Stimulated activated naive CD4-positive, alpha-beta T cell (primary cell): ENCODE results near the gene FOXF1.

Experiments used
- DNase-seq, 6 experiments: peaks; one replicate each; lab custom pipeline; 2025; lab: John Stamatoyannopoulos, UW

Gene FOXF1

DNA sequence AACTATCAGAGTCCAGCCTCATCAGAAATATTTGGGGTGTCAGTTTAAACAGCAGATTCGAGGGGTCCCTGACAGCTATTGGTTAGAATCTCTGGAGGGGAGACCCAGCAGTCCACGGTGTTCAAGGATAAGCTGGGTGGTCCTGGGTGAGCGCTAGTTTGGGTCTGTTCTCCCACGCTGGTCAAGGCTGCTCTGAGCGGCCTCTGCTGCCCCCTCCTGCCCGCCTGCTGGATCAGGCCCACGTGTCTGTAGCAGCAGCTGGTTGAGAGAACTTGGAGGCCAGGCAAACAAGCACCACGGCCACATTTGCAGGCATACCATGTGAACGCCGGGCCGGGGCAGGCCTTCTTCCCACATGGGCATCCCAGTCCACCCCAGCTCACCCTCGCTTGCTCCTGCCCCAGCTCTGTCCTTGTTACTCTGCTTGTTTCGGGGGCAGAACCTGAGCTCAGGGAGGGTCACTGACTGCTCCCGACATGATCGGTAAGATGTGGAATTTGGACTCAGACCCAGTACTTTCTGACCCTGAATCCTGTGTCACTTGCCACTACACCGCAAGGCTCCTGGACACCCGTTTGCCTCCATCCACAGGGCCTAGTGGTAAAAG lies 7.4 kb downstream of the FOXF1 start:
- no peak for DNase-seq

DNA sequence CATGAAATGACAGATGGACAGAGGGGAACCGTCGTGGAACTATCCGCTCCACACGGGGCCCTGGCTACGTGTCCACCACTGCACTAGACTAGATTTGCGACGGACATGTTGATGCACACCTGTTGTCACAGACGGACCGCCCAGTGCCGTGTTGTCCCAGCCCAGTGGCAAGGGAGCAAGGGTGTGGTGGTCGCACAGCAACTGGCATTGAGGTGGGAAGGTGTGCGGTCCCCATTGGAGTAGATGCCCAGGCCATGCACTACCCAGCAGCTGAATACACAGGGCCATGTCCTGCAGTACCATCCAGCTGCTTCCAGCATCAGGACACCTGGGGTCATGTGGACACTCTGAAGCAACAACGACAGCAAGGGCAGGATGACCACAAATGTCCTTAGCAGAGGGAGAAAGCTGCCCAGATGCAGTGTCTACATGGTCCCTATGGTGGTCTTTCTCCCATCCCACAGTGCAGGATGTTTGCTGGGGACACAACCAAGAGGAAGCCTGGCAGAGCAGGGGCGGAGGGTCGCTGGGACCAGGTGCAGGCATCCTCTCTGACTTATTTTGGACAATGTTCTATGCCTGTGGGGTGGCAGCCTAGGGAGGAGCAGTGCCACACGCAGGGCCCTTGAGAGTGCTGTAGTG lies 8.8 kb downstream of the FOXF1 start:
- no peak for DNase-seq

DNA sequence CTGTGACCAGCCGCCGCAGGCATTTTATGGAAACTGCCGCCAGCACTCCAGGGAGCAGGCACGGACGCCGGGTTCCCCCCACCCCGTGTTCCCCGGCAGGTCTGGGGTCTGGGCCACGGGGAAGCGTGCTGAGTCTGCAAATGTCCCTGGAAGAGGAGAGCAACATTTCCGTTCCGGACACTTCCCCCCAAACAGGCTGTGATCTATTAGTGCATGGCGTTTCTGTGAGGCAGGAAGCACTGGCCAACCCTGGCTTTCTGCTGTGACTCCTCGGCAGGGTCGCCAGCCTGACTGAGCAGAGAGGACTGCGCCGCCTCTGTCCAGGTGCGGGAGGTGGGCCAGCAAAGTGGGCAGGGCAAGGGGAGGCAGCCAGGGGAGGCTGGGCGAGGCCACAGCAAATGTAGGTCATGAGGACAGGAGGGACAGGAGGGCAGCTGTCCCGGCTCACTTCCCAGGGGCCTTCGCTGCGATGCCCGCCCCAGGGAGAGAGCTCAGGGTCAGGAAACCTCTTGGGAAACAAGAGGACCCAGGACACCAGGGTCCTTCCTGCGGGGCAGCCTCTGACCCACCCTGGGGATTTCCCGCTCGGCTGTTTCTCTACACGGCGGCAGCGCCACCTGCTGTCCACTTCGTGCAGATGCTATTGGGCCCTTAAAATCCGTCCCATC lies 9.5 kb downstream of the FOXF1 start:
- DNase-seq, result peak in 5 of 6 experiments; percentile 11 to 45 (median 25)

DNA sequence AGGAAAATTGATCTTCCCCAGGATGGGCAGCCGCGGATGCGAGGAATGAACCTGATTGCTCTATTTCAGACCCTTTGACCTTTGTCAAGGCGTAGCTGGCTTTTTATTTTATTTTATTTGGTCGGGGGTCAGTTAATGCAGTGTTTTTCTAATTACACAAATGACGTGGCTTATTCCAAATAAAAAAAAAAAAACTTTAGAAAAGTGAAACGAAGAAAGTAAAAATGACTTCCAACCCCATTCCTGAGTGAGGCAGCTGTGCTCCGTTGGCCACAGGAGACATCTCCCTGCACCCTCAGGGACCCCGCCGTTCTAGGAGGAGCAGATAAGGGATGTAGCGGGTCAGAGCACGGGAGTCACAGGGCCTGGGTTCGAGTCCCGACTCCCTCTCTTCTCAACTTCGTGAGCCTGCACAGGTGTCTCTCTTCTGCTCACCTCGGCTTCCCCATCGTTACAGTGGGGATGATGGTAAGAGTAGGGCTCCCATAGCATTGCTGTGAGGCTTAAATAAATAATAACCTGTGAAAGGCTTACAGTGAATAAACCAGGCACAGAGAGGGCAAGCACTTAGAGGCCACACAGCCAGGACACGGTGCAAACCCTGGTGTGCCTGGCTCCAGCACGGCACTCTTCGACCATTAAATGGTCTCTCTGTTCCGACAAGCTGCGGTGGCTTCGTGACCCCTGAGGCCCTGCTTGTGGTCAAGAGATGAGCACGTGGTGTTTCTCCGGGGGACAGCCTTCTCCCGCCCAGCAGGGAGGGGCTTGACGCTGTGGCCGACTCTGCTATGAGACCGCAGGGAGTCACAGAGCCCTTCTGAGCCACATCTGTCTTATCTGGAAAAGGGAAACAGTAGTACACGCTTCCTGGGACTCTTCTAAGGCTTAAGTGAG lies 10.2 kb downstream of the FOXF1 start:
- DNase-seq, result no peak

DNA sequence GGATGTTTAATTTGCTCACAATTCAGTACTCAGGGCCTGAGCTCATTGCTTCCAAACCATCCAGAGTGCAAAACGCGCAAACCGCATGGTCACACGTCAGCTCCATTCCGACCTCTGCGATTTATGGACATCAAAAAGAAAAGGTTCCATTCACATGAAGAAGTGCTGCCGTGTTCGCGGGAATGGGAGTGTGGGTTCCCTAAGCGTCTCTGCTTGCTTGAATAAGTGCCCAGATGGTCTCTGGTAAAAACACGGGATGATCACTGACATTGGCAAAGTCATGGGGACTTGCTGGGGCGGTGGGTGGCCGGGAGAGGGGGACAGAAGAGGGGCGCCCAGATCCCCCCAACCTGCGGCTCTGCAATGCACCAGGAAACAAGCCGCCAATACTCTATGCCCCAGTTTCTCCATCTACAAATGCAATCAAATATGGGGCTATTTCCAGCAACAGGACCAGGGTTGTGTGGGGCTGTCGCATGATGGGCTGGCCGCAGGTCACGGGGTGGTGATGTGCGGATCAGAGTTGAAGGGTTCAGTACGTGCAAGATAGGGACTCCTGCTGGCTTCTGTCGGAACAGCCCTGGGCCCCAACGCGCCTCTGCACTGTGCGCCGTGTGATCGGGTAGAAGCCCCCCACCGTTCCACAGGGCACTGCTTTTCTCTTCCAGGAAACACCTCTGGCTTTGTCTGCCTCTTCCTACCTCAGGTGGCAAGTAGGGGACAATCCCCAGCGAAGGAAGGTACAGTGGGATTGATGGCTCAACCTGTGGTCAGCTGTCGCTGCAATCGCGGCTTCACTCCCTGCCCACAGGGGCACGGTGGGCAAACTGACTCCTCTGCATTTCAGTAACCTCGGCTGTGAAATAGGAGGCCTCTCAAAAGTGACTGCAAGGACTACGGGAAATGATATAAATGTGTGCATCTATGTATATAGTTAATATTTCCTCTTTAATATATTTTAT lies 11.2 kb downstream of the FOXF1 start:
- DNase-seq, result no peak

DNA sequence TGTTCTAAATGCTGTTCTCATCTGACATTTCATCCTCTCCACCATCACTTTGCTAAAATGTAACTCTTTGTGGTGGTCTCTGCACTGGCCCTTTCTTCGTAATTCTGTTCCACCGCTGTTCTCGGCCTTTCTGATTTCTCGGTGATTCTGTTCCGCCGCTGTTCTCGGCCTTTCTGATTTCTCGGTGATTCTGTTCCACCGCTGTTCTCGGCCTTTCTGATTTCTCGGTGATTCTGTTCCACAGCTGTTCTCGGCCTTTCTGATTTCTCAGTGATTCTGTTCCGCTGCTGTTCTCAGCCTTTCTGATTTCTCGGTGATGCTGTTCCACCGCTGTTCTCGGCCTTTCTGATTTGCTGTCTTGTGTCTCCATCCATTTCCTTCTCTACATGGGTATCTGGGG lies 12.3 kb downstream of the FOXF1 start:
- DNase-seq, result no peak

DNA sequence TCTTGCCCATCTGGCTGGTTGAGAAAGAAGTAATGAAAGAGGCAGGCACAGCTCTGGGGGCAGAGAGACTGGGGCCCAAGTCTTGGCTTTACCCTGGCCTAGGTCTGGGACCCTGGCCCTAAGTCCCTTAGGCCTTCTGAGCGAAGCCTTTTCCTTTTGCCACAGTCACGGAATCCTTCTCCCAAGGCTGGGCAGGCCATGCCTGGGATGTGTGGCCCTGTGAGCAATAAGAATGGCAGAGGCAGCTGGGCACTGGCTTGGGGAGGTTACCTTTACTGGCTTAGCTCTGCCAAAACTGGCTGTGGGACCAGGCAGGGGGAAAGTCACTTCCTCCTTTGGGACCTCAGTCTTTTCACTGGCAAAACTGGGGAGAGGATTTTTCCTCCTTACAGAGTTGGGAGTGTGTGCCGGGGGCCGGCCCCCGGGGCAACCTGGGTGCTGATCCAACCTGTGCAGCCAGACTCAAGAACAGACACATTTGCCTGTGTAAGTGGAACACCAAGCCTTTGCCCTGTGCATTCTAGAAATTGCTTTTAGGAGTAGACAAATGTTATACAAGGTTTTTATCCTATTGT lies 12.9 kb downstream of the FOXF1 start:
- DNase-seq, result no peak

DNA sequence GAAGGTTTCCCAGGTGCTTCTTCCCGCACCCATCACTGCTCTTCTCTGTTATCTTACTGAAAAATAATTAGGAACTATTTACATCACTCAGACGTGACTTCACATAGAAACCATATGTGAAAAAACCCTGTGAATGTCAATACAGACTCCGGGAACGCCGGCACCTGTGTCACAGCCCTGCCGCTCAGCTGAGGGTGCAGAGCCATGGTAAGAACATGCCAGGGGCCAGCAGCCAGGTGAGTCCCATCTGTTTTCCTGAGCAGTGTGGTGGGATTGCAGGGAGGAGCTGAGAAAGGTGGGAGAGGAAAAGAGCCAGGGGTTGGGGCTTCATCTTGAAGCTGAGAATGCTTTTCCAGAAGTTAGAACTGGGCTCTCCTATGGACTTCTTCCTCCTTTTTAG lies 13.7 kb downstream of the FOXF1 start:
- no peak for DNase-seq

DNA sequence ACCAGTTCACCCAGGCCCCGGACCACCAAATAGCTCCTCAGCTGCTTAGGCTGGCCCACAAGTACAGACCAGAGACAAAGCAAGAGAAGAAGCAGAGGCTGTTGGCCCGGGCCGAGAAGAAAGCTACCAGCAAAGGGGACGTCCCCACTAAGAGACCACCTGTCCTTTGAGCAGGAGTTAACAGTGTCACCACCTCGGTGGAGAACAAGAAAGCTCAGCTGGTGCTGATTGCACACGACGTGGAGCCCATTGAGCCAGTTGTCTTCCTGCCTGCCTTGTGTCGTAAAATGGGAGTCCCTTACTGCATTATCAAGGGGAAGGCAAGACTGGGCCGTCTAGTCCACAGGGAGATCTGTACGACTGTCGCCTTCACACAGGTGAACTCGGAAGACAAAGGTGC lies 15.4 kb downstream of the FOXF1 start:
- DNase-seq, result no peak

DNA sequence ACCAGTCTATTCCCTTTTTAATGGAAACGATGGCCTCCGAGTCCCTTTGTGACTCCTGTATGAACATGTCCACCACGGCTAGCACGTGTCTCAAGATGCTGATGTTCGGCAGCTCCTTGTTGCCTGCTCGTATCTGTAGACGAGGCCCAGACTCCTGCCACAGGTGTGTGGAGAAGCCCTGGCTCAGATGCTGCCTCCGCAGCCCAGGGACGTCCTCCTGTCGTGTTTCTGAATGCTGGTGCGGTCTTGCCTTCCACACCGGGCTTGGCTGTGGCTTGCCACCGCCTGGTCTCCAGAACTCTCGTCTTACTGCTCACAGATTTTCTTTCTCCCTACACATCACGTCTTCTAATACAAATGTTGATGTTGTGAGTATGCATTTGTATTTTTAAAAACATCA lies 17.0 kb downstream of the FOXF1 start:
- DNase-seq, result no peak

DNA sequence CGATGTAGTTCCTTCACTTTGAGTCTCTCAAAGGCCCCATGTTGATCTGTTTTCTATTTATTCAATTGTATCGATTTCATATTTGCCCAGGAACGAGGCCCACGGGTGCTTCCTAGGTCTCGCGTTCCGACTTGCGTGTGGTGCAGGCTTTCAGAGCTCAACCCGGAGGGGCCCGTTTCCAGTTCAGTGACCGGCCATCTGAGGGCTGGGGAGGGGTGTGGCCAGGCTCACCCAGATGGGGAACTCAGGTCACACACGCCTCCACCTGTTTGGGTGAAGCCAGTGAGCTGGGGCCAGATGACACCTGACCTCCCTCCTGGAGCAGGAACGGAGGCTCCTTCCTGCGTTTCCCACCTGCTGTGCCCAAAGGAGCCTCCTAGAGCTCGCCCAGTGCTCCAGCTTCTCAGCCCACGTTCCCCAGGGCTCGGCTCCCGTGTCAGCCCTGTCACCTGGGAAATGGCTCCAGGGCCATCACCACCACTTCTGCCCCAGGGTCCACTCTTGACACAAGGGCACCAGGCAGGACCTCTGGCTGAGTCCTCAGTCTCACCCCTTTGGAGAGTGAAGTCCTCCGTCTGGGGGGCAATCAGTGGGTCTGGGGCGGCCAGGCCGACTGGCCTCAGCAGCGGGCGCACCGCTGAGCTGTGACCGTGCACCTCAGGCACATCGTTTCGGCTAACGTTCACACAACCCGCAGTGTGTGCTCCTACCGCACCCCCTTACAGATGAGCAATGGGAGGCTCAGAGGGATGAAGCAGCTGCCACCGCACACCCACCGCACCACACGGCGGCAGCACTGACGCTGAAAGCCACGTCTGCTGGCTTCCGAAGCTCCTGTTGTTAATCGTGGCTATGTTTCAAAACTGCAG lies 18.0 kb downstream of the FOXF1 start:
- DNase-seq, result no peak

DNA sequence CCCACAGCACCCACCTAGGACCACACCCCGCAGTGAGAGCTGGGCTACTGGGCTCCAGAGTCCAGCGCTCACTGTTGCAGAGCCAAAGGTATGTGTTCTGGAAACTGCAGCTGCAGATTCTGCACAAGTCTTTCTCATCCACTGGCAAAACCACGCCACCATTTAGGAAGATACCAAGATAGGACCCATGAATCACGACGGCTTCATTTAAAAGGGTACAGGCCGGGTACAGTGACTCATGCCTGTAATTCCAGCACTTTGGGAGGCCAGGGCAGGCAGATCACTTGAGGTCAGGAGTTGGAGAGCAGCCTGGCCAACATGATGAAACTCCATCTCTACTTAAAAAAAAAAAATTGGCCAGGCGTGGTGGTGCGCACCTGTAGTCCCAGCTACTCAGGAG lies 18.8 kb downstream of the FOXF1 start:
- no peak for DNase-seq

DNA sequence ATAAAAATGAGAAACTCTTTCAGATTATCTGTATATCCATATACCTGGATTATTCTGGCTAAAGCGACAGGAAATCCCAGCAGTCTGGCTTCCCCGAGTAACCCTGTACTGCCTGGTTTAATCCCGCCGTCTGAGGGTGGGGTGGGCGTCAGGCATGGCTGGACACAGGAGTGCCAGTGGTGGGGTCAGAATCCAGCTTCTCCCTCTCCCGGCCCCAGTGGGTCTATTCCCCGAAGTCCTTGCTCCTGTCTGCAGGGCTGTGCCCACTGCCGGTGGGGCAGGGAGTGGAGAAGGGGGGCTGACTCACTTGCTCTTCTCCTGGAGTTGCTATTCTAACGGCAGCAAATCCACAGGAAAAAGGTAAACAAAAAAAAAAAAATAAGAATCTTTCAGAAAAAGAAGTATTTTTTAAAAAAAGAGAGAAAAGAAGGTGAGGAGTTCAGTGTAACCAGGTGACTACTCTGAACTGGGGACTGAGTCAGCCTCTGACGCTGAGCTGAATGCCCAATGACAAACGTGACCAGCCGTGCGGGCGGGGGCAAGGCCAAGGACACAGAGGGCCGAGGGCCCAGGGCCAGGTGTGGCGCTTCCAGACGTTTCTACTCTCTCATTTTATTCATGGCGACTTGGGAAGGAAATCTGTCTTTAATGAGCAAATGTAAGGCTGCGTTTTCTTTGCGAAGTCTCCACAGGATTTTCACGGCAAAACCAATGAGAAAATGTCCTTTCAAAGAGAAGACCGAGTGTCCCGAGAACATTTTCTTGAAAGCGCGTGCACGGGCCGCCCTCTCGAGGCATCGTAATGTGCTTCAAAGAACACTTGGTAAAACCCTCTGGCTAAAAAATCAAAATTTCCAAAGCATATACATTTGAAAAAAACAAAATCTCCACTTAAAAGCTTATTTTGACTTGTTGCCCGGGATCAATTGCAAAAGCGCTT lies 20.2 kb downstream of the FOXF1 start:
- DNase-seq, result no peak

DNA sequence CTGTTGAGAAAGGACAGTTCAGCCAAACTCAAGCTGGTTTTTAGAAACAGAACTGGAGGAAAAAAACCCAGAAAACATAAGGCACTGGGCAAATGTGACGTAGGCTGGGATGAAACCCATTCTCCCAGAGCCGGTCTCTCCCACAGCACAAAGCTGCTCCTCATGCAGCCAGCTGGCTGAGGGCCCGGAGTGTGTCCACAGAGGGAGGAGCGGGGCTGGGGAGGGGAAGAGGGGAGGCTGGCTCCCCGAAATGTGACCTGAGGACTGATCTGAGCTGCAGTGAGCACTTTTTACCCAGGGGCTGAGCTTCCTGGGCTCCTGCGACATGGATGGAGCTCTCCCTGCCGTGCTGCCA lies 20.8 kb downstream of the FOXF1 start:
- no peak for DNase-seq

DNA sequence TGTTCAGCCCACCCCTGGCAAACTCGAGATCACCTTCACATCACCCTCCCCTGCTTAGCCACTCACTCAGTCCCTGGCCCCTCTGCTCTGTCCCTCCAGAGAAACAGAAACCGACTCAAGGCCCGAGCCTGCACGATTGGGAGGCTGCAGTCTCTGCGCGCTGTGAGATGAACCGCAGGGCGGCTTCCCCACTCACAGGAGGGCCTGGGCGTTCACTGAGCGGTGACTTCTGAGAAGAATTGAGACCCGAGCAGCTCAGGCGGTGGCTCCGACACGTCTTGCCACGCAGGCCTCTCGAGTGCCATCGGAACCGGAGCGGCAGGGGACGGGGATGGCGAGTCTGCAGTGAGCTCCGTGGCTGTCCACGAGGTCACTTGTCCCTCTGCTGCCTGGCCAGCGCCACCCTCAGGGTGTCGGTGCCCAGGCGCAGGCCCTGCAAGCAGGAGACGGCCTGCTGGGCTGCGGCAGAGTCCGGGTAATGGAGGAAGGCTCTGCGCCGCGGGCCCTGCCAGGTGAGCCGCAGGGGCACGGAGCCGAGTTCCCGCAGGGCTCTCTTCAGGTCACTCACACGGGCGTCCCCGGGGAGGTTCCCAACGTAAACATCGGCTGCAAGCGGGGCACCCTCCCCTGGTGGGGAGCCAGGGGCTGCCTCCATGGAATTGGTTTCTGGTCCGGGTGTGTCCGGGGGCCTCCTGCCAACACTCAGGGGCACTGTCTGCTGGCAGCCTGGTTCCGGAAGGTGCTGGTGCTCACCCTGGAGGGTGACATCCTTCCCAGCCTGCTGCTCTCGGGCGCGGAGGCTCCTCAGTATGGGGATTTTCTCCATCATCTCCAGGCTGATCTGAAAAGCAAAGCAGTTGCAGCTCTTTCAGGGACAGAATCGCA lies 21.6 kb downstream of the FOXF1 start:
- DNase-seq, result no peak

DNA sequence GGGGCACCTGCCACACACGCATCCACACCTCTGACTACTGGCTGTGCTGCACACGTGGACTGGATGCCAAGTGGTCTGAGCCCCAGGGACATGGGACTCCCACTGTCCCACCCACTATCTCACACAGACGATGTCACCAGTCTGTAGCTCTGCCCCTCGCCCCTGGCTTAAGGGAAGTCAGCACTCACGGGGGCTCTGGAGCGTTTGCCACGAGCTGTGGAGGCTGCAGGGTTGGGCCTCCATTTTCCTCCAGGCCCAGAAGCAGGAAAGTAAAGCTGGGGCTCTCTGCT lies 22.1 kb downstream of the FOXF1 start:
- no peak for DNase-seq

DNA sequence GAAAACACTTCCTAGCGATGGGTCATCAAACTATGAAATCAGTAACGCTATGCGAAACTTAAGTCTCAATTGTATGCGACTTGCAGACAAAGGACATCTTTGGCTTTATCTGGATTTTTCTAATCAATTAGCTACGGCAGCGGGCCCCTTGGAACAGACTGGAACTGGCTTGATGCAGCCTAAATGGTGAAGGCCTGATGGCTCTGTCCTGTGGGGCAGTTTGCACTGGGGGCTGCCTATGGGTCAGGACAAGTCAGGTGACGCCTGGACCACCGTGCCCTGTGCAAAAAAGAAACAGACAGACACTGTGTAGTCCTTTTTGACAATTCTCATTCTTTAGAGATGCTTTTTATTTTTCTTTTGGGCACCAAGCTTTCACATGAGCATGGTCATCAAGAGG lies 22.7 kb downstream of the FOXF1 start:
- no peak for DNase-seq

DNA sequence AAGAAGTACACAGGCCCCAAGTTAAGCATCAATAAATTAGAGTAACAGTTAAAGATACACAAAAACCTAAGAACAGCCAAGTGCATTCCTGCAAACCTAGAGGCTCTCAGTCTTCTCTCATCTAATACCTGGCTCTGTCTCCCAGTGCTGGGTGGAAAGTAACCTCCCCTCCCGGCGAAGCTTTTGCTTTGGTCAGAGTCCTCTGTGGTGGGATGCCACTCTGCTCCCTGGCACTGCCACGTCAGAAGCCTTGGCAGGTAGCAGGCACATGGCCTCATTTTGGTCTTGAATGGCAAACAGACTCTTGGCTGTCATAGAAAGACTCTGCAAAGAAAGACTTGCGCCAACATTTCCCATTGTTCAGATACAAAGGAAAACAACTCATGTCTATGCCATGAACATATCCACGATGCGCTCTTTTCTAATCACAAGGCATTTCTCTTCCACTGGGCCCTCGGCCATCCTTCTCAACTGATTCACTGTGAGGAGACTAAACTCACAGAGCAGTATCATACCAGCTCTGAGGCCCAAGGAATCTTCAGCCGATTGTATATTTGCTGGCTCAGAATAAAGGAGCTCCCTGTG lies 23.5 kb downstream of the FOXF1 start:
- DNase-seq, result no peak
